Calu3 (cell line): ENCODE measurements around the gene TACC3. TPM values are rescaled to one million over a fixed set of nuclear protein-coding genes. Genes with fewer than 3 reads are reported as not detected.

Experiments
- BruUV-seq: library from RNA; stranded (reverse); fragments of 400-500 nt; replicated peaks from 2 replicates; lab custom pipeline; 2021; lab: Mats Ljungman, UMichigan
- CTCF ChIA-PET: fragments of 300-600 bp; sonication (Branson Sonifier 250); formaldehyde crosslinking; loops from one replicate; lab custom pipeline; 2022; ENCODE audit warnings: antibody characterized with exemption; lab: Charles Lee
- DNase-seq: peaks from one replicate; pipeline ENCODE4 v3.0.0; 2022
- H3K27ac Mint-ChIP-seq: one replicate; pipeline ENCODE4 v1.8.0; 2022; ENCODE audit warnings: mixed read lengths; ENCODE audit not compliant: unreplicated experiment
- H3K27me3 Mint-ChIP-seq: one replicate; pipeline ENCODE4 v1.8.0; 2022; ENCODE audit warnings: mixed read lengths; ENCODE audit not compliant: unreplicated experiment
- H3K36me3 Mint-ChIP-seq: one replicate; pipeline ENCODE4 v1.8.0; 2022; ENCODE audit warnings: mild to moderate bottlenecking, moderate library complexity, mixed read lengths; ENCODE audit not compliant: insufficient read depth, unreplicated experiment
- H3K4me1 Mint-ChIP-seq: one replicate; pipeline ENCODE4 v1.8.0; 2022; ENCODE audit warnings: mild to moderate bottlenecking, low read depth, mixed read lengths; ENCODE audit not compliant: unreplicated experiment
- H3K4me3 Mint-ChIP-seq: one replicate; pipeline ENCODE4 v1.8.0; 2022; ENCODE audit warnings: mild to moderate bottlenecking, low read depth, moderate library complexity, mixed read lengths; ENCODE audit not compliant: unreplicated experiment
- H3K9me3 Mint-ChIP-seq: one replicate; pipeline ENCODE4 v1.8.0; 2022; ENCODE audit warnings: low read depth, mixed read lengths; ENCODE audit not compliant: unreplicated experiment
- CTCF ChIP-seq: fragments of 200-600 bp; IDR thresholded peaks from one replicate; pipeline ENCODE4 v1.8.0; 2022; ENCODE audit warnings: antibody characterized with exemption; ENCODE audit not compliant: unreplicated experiment
- intact Hi-C: fragments of 100-400 bp; cut with micrococcal nuclease; formaldehyde crosslinking; loops from one replicate; pipeline ENCODE4 v1.10.0; 2022; ENCODE audit not compliant: unreplicated experiment
- total RNA-seq: library from RNA; stranded (reverse); gene quantifications from 2 replicates; pipeline ENCODE4 v1.2.3, GENCODE V29; 2022

TACC3 gene
- total RNA-seq, 1 experiment from 2014 or later: 95.9 TPM

GRCh38 chr4:1749826-1750225 is 28.5 kb downstream of the TACC3 start:
- no peak for TF ChIP-seq CTCF
- no TSS peak for BruUV-seq
- DNase-seq: no peak
- intact Hi-C loops: no loop called here
- H3K4me3 Mint-ChIP-seq: no peak overlapping the region
- no peak overlapping the region for H3K27ac Mint-ChIP-seq
- peaks cover 11% of the 10 kb centered on the region for H3K36me3 Mint-ChIP-seq
- no peaks in the 10 kb centered on the region for H3K27me3 Mint-ChIP-seq
- no peaks in the 10 kb centered on the region for H3K4me1 Mint-ChIP-seq
- CTCF ChIA-PET: no interaction called here
- H3K9me3 Mint-ChIP-seq: no peaks in the 10 kb centered on the region

GRCh38 chr4:1750381-1751154 is 29.2 kb downstream of the TACC3 start:
- DNase-seq: no peak
- intact Hi-C loops: no loop called here
- Mint-ChIP-seq H3K27me3 (no peaks in the 10 kb centered on the region), H3K9me3 (no peaks in the 10 kb centered on the region), H3K36me3 (peaks cover 5% of the 10 kb centered on the region), H3K4me3 (no peak overlapping the region), H3K4me1 (no peaks in the 10 kb centered on the region), H3K27ac (no peak overlapping the region)
- TF ChIP-seq CTCF: no peak
- no TSS peak for BruUV-seq
- CTCF ChIA-PET: interaction anchor here (2.0 kb wide), 1 partner anchor 60 kb away, joined by 4 read pairs; no protein-coding TSS in a partner anchor

- no peak for DNase-seq
- H3K4me3 Mint-ChIP-seq: no peak overlapping the region
- H3K27me3 Mint-ChIP-seq: no peaks in the 10 kb centered on the region
- no TSS peak for BruUV-seq
- peaks cover 5% of the 10 kb centered on the region for H3K36me3 Mint-ChIP-seq
- CTCF ChIA-PET: interaction anchor here (0.7 to 2.0 kb wide), 3 partner anchors 11 to 59 kb away, joined by 4 to 6 read pairs (median 4); no protein-coding TSS in a partner anchor
- no peaks in the 10 kb centered on the region for H3K4me1 Mint-ChIP-seq
- TF ChIP-seq CTCF: no peak
- H3K9me3 Mint-ChIP-seq: no peaks in the 10 kb centered on the region
- intact Hi-C loops: no loop called here
- no peak overlapping the region for H3K27ac Mint-ChIP-seq
Measured at GRCh38 chr4:1751155-1751918, 30.0 kb downstream of the TACC3 start.

- CTCF ChIA-PET: interaction anchor here (0.7 to 2.0 kb wide), 3 partner anchors 11 to 58 kb away, joined by 4 to 6 read pairs (median 4); no protein-coding TSS in a partner anchor
- no peaks in the 10 kb centered on the region for H3K9me3 Mint-ChIP-seq
- intact Hi-C loops: no loop called here
- no peak overlapping the region for H3K27ac Mint-ChIP-seq
- DNase-seq: no peak
- BruUV-seq: no TSS peak
- peaks cover 5% of the 10 kb centered on the region for H3K36me3 Mint-ChIP-seq
- H3K4me1 Mint-ChIP-seq: no peaks in the 10 kb centered on the region
- no peaks in the 10 kb centered on the region for H3K27me3 Mint-ChIP-seq
- TF ChIP-seq CTCF: no peak
- no peak overlapping the region for H3K4me3 Mint-ChIP-seq
Measured at GRCh38 chr4:1751919-1752283, 30.6 kb downstream of the TACC3 start.
